K562 (cell line): ENCODE measurements around the gene N4BP2L1. TPM values are rescaled to one million over a fixed set of nuclear protein-coding genes. Genes with fewer than 3 reads are reported as not detected.

Experiments used
- ARNT ChIP-seq, 2 experiments: fragments of 450-650 bp; IDR thresholded peaks; 2 replicates each; pipeline ENCODE4 v1.6.1; 2016; ENCODE audit warnings: mild to moderate bottlenecking in 1 of 2
- ATF4 ChIP-seq: fragments of 450-650 bp; formaldehyde crosslinking; IDR thresholded peaks from 2 replicates; pipeline ENCODE4 v1.4.0; 2022; ENCODE audit warnings: mild to moderate bottlenecking, moderate library complexity
- DLX4 ChIP-seq: fragments of 250-450 bp; sonication (Bioruptor Pico); IDR thresholded peaks from 2 replicates; pipeline ENCODE4 v1.6.1; 2021; ENCODE audit warnings: mild to moderate bottlenecking
- FOS ChIP-seq: IDR thresholded peaks from 3 replicates; pipeline ENCODE4 v1.6.1; 2011; ENCODE audit not compliant: insufficient read length; ENCODE audit errors: extremely low read depth
- KDM2B ChIP-seq: fragments of 250-450 bp; sonication (Bioruptor Pico); IDR thresholded peaks from 2 replicates; pipeline ENCODE4 v1.8.0; 2021; ENCODE audit warnings: mild to moderate bottlenecking, moderate library complexity
- MAFK ChIP-seq: IDR thresholded peaks from 2 replicates; pipeline ENCODE4 v1.6.1; 2011; ENCODE audit warnings: low read length, improper control_type of control experiment
- MAZ ChIP-seq, 2 experiments: fragments of 450-650 bp in 1 of 2; sonication (generic) in 1 of 2; formaldehyde crosslinking; IDR thresholded peaks in 1 of 2; conservative IDR thresholded peaks in 1 of 2; 2 replicates each; pipeline versions ENCODE4 v1.4.0 to v1.5.0; 2020; ENCODE audit warnings: mild to moderate bottlenecking in 1 of 2, missing genetic modification reagents in 1 of 2
- MXD1 ChIP-seq: fragments of 250-450 bp; sonication (Bioruptor Pico); IDR thresholded peaks from 2 replicates; pipeline ENCODE4 v1.8.0; 2021; ENCODE audit warnings: borderline replicate concordance, mild to moderate bottlenecking, moderate library complexity; ENCODE audit not compliant: poor library complexity, severe bottlenecking
- NBN ChIP-seq: fragments of 450-650 bp; IDR thresholded peaks from 2 replicates; pipeline ENCODE4 v1.6.1; 2016; ENCODE audit warnings: low read depth, mild to moderate bottlenecking
- NFRKB ChIP-seq: fragments of 450-650 bp; IDR thresholded peaks from 2 replicates; pipeline ENCODE4 v1.6.1; 2016; ENCODE audit warnings: low read depth
- POLR2AphosphoS5 ChIP-seq: IDR thresholded peaks from 2 replicates; pipeline ENCODE4 v1.6.1; 2011; ENCODE audit warnings: mild to moderate bottlenecking, low read depth, low read length, moderate library complexity; ENCODE audit not compliant: control insufficient read depth, insufficient read depth
- RB1 ChIP-seq: fragments of 450-650 bp; IDR thresholded peaks from 2 replicates; pipeline ENCODE4 v1.6.1; 2017; ENCODE audit warnings: low read depth, mild to moderate bottlenecking
- RFX1 ChIP-seq: fragments of 450-650 bp; IDR thresholded peaks from 2 replicates; pipeline ENCODE4 v1.6.1; 2016; ENCODE audit warnings: mild to moderate bottlenecking, moderate library complexity
- SMARCA5 ChIP-seq: fragments of 450-650 bp; IDR thresholded peaks from 2 replicates; pipeline ENCODE4 v1.6.1; 2016
- SRSF3 ChIP-seq: fragments of 200-400 bp; formaldehyde crosslinking; IDR thresholded peaks from 2 replicates; pipeline ENCODE4 v1.6.1; 2016; ENCODE audit warnings: mild to moderate bottlenecking, low read length, moderate library complexity; ENCODE audit not compliant: insufficient read depth
- STAT5A ChIP-seq: IDR thresholded peaks from 2 replicates; pipeline ENCODE4 v1.6.1; 2012; ENCODE audit warnings: low read length, inconsistent platforms, borderline replicate concordance
- ZBTB9 ChIP-seq: fragments of 450-650 bp; formaldehyde crosslinking; IDR thresholded peaks from 2 replicates; pipeline ENCODE4 v1.4.0; 2020; ENCODE audit warnings: mild to moderate bottlenecking, moderate library complexity
- ZNF134 ChIP-seq: fragments of 250-450 bp; sonication (Bioruptor Pico); conservative IDR thresholded peaks from 2 replicates; pipeline ENCODE4 v1.4.0; 2020
- polyA plus RNA-seq, 8 experiments: library from polyadenylated mRNA; depleted of rRNA in 4 of 8; stranded (reverse) in 5 of 8; unstranded in 3 of 8; fragments of >200 nt; fragmentation: Nextera tagmentation in 2 of 8; fragmentation: Illumina TruSeq in 1 of 8; extraction: Ambion mirVana in 2 of 8; extraction: Trizol in 1 of 8; gene quantifications; 2 replicates each; pipeline versions ENCODE4 v1.2.1 to v1.2.3, GENCODE V29; 2011 to 2014; ENCODE audit warnings: inconsistent platforms in 1 of 8, missing spikeins in 1 of 8
- total RNA-seq, 7 experiments: library from RNA; depleted of rRNA in 6 of 7; stranded (reverse); fragments of >200 nt in 6 of 7; fragmentation: Illumina TruSeq in 2 of 7; extraction: Trizol in 2 of 7; gene quantifications; 2 replicates each; pipeline versions ENCODE4 v1.2.1 to v1.2.3, GENCODE V29; 2011 to 2021; ENCODE audit warnings: low replicate concordance in 1 of 7
- TF ChIP-seq, protein P1 (sequence below): fragments of 150-350 bp; IDR thresholded peaks from 2 replicates; pipeline ENCODE4 v1.6.1; 2014; ENCODE audit warnings: low read depth, mild to moderate bottlenecking, low read length, borderline replicate concordance
- TF ChIP-seq, protein P2 (sequence below): IDR thresholded peaks from 2 replicates; pipeline ENCODE4 v1.6.1; 2011; ENCODE audit not compliant: insufficient read length; ENCODE audit errors: extremely low read depth

The N4BP2L1 gene
- total and polyA plus RNA-seq, 9 of the 15 experiments (the other 6 are each of a cell fraction or from before 2014, with no cell fraction given), result 0.06 to 0.33 (median 0.15) TPM; not detected in 1

DNA sequence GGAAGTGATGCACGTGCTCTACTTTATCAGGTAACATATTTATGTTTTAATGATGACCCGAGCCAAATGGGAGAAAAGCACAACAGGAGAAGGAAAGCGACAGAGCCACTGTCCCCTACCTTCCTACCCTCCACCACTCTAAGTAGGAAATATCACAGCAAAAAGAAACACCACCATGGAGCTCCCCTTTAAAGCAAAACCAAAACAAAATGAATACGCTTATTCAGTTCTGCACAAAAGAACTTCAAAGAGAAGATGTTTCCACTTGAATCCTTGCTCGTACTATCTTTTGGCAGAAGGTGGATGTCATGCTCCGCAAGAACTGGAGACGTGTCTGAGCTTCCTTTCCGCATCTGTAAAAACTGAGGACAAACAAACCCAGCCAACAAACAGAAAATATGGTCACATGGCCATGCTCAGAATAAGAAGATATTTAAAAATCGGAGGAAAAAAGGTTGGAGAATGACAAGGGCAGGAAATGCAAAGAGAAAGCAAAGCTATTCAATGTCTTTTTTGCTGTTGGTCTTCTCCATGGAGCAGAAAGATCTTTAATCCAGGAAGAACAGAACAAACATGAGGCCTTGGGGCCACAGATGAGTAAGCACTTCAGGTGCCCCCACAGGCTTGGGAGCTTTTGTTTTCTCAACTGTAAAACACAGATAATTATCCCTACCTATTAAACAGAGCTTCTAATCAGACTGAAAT is 19.5 kb downstream of the N4BP2L1 start (continued):
- TF ChIP-seq STAT5A (no peak), ZNF134 (CRISPR knock-in tag) (no peak), RB1 (no peak), SMARCA5 (no peak), DLX4 (CRISPR knock-in tag) (no peak), MAZ (CRISPR knock-in tag; conservative IDR thresholded peaks at IDR 0.05 in 1 of 2, IDR thresholded peaks at IDR 0.05 in 1 of 2) (no peak), ATF4 (CRISPR knock-in tag) (no peak), NFRKB (0 out of 2 replicates have a peak, but pooled peaks have one; percentile 35), POLR2AphosphoS5 (no peak), KDM2B (CRISPR knock-in tag) (no peak), MAFK (peak; percentile 13; the same call in 1 of the 2 replicates), NBN (no peak), ARNT (IDR thresholded peaks at IDR 0.05) (no peak), RFX1 (no peak), SRSF3 (no peak), MXD1 (CRISPR knock-in tag) (no peak), ZBTB9 (CRISPR knock-in tag) (no peak), FOS (no peak)
- TF ChIP-seq, protein P1, sequence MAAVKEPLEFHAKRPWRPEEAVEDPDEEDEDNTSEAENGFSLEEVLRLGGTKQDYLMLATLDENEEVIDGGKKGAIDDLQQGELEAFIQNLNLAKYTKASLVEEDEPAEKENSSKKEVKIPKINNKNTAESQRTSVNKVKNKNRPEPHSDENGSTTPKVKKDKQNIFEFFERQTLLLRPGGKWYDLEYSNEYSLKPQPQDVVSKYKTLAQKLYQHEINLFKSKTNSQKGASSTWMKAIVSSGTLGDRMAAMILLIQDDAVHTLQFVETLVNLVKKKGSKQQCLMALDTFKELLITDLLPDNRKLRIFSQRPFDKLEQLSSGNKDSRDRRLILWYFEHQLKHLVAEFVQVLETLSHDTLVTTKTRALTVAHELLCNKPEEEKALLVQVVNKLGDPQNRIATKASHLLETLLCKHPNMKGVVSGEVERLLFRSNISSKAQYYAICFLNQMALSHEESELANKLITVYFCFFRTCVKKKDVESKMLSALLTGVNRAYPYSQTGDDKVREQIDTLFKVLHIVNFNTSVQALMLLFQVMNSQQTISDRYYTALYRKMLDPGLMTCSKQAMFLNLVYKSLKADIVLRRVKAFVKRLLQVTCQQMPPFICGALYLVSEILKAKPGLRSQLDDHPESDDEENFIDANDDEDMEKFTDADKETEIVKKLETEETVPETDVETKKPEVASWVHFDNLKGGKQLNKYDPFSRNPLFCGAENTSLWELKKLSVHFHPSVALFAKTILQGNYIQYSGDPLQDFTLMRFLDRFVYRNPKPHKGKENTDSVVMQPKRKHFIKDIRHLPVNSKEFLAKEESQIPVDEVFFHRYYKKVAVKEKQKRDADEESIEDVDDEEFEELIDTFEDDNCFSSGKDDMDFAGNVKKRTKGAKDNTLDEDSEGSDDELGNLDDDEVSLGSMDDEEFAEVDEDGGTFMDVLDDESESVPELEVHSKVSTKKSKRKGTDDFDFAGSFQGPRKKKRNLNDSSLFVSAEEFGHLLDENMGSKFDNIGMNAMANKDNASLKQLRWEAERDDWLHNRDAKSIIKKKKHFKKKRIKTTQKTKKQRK, result no peak
- TF ChIP-seq, protein P2, sequence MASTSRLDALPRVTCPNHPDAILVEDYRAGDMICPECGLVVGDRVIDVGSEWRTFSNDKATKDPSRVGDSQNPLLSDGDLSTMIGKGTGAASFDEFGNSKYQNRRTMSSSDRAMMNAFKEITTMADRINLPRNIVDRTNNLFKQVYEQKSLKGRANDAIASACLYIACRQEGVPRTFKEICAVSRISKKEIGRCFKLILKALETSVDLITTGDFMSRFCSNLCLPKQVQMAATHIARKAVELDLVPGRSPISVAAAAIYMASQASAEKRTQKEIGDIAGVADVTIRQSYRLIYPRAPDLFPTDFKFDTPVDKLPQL, result no peak
